ENCODE results near the gene TNFRSF1A.

The TNFRSF1A gene

GRCh38 chr12:6323340-6323994, 18.4 kb downstream of the TNFRSF1A start:
- peak; percentile 87 for DNase-seq (ENCODE audit: low spot score)

DNA sequence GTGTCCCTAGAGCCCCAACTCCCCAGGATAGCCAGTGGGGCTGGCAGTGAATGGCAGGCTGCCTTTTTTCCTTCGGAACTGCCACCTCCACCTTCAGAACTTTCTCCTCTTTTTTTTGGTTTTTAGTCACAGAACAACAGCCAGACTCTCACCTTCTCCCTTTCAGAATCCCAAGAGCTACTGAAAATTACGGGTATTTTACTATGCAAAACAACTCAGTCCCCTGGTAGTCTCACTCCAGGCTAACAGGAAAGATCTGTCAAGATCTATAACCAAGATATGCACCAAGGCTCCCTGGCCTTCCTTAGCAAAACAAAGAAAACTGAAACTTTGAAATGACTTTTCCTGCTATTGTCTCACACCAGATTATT, 18.9 kb downstream of the TNFRSF1A start:
- no peak for DNase-seq (ENCODE audit: low spot score)

DNA sequence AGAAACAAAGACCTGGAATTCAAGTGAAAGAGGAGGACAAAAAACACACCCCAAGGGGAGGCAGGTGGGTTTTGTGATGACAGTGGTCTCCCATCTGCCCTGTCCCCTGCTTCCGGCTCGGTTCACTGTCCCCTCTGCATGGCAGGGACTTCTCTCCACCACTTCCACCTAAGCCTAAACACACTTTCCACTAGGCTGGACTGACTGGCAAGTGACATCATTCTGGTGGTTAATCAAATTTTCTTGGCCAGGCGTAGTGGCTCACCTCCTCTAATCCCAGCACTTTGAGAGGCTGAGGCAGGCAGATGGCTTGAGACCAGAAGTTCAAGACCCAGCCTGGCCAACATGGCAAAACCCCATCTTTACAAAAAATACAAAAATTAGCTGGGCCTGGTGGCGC, 19.5 kb downstream of the TNFRSF1A start:
- DNase-seq (ENCODE audit: low spot score), result no peak

- DNase-seq (ENCODE audit: low spot score), result no peak
These were observed 20.0 kb downstream of the TNFRSF1A start for GRCh38 chr12:6321905-6322304.

- no peak for DNase-seq (ENCODE audit: low spot score)
These were observed 22.4 kb downstream of the TNFRSF1A start for GRCh38 chr12:6319446-6319845.

DNA sequence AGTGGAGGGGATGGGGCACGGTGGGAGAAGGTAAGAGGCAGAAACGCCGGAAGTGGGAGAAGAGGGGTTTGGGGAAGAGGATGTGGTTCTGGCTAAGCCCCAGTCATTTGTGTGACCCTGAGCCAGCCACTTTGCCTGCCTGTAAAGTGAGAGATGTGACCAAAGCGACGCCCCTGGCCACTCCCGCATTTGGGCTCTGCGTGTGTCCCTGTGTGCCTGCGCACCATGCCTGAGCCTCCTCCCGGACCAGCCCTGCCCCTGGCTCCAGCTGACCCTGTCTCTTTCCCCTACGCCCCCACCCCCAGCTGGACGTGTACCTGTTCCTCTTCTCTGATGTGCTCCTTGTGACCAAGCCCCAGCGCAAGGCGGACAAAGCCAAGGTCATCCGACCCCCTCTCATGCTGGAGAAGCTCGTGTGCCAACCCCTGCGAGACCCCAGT, 23.4 kb downstream of the TNFRSF1A start:
- DNase-seq (ENCODE audit: low spot score), result no peak

GRCh38 chr12:6317693-6318439, 24.0 kb downstream of the TNFRSF1A start:
- DNase-seq (ENCODE audit: low spot score), result no peak

DNA sequence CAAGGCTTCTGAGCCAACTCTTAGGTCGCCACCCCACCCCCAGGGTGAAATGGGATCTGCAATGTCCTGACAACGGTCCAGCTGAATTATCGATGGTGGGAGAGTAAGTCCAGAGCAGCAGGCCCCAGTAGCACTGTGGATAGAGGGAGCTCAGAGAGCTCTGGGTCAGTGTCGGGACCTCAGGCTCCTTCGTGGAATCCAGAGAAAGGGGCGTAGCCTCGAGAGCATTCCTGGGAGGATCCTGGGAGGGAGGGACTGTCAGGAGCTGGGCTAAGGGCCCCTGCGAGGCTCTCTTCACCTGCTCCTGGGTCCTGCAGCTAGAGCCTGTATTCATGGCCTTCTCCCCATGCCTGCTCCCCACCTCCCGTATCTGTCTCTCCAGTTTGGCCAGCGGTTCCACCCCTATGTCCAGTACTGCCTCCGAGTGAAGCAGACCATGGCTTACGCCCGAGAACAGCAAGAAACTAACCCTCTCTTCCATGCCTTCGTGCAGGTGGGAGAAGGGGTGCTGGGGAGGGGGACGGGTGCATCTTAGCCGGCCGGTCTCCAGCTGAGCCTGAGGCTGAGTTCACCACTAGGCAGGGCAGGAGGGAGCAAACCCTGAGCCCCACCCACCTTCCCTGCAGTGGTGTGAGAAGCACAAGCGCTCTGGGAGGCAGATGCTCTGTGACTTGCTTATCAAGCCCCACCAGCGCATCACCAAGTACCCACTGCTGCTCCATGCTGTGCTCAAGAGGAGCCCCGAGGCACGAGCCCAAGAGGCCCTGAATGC, 24.8 kb downstream of the TNFRSF1A start:
- no peak for DNase-seq (ENCODE audit: low spot score)

- no peak for DNase-seq (ENCODE audit: low spot score)
These were observed 25.9 kb downstream of the TNFRSF1A start for GRCh38 chr12:6315704-6316597.

DNA sequence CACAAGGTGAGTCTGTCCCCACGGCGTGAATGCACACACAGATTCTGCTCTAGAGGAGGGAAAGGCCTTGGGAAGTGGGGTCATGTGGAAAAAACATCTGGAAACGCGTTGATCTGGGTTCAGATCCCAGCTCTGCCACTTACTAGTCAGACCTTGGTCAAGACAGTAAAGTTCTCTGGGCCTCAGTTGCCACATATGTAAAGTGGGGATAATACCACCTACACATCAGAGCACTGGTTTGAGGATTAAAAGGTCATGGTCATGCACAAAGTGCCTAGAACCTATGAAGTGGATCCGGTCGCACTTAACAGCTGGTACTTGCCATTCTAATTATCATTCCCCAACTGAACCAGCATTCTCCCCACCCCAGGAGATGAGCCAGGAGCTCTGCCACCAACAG, 26.7 kb downstream of the TNFRSF1A start:
- no peak for DNase-seq (ENCODE audit: low spot score)

DNA sequence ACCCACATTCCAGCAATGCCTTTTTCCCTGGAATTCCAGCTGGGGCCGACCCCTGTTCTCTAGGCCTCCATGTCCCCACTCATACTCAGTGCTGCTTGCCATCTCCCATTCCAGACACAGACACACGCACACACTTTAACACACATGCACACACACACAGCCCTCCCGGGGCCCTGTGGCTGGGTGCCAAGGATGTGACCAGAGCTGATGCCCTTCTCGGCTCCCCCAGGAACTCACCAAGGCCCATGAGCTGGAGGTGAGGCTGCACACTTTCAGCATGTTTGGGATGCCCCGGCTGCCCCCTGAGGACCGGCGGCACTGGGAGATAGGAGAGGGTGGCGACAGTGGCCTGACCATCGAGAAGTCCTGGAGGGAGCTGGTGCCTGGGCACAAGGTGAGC, 27.1 kb downstream of the TNFRSF1A start:
- DNase-seq (ENCODE audit: low spot score), result no peak

- DNase-seq (ENCODE audit: low spot score), result no peak
These were observed 28.4 kb downstream of the TNFRSF1A start for GRCh38 chr12:6313326-6313940.

GRCh38 chr12:6312529-6313325, 29.1 kb downstream of the TNFRSF1A start:
- DNase-seq (ENCODE audit: low spot score), result no peak

GRCh38 chr12:6311822-6312528, 29.9 kb downstream of the TNFRSF1A start:
- no peak for DNase-seq (ENCODE audit: low spot score)

DNA sequence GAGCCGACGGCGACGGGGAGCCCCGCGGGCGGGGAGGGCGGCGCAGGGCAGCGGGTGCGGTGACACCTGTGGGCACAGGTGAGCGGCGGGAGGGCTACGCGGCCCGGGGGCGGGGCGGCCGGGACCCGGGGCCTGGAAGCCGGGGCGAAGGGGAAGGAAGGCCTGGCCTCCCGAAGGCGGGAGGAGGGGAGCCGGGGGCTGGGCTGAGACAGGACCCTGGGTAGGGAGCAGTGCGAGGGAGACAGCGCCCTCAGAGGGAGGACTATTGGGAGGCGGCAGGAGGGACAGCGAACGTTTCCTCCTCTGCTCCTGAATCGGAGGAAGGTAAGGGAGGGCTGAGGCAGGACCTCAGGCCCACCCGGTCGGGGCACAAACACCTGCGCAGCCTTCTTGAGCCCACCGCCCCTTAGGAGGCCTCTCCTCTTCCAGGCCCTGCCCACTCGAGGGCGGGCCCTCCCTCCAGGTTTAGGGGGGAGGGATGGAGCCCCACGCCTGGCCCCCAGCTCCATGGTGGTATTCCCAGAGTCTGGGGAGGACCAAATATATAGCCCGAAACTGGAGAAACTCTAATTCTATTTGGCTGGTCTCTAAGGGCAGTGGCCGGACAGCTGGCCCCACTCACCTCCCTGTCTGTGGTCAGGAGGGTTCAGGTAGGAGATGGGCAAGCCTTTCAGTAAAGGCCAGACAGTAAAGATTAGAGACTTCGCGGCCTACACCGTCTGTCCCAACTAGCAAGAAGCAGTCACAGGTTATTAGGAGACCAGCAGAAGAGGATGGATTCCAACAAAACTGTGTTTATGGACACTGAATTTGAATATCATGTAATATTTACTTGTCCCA, 30.9 kb downstream of the TNFRSF1A start:
- no peak for DNase-seq (ENCODE audit: low spot score)

DNA sequence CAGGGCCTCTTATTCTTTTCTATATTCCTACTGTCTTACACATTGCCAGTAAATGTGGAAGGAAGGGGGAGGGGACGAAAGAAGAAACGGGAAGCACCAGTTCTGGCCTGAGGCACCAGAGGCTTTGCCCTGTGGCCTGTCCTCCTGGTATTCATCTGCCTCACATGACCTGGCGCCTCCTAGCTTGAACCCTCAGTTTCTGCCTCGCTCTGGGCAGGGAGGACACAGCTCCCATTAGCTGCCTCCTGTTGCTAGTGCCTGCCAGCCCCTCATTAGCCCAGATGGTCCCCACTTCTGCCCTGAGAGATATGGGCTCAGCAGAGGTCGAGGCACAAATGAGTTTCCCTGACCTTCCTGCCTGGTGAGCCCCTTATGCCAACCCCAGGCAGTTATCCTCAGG, 34.3 kb downstream of the TNFRSF1A start:
- DNase-seq (ENCODE audit: low spot score), result no peak

DNA sequence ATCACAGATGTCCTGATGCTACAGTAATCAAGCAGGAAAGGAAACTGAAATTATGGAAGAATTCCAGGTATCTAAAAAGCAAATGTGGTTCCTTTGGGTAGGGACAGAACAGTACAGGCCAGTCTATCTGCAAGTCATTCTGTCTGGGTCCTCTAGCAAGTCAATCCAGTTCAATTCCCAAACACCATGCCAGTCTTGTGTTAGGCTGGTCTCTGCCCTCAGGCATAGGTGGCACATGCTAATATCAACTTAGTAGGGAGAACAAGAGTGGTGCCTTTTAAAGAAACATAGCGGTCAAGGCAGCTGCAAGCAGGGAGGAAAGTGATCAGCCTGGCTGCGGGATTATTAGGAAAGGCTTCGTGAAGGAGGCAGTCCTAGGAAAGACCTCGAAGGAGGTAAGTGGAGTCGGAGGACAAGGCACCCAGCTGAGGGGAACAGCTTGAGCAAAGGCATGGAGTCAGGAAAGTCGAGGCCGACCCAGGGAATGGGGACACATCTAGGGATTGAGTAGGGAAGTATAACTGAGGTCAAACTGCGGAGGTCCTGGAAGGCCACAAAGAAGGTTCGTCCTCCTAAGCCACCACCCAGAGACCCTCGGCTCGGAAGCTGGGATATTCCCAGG, 35.2 kb downstream of the TNFRSF1A start:
- no peak for DNase-seq (ENCODE audit: low spot score)

DNA sequence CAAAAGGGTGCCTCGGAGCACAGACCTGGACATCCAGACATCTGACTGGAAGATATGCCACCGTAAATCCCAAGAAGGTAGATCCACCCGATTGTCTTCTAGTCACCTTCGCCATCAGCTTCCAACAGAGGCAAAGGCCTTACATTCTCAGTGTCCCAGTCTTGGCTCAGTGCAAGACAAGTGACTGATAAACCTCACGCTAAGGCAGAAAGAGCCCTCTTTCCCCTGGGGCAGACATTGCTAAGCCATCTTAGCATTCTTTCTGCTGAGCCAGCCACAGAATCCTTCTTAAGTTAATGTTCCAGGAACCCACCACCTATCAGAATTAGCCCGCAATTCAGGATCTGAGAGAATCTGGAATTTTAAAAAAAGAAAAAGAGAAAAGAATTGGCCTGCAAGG, 35.7 kb downstream of the TNFRSF1A start:
- DNase-seq (ENCODE audit: low spot score), result no peak

- no peak for DNase-seq (ENCODE audit: low spot score)
These were observed 38.8 kb downstream of the TNFRSF1A start for GRCh38 chr12:6303071-6303470.

All from HuH-7 (cell line).